GM21825 (cell line): ENCODE results near the gene DIMT1.

Source experiments
- ATAC-seq: cut with Tn5 transposase; IDR thresholded peaks from one replicate; pipeline ENCODE4 v1.9.1; 2021; ENCODE audit warnings: mild to moderate bottlenecking, moderate library complexity; ENCODE audit not compliant: unreplicated experiment

DIMT1 gene

DNA sequence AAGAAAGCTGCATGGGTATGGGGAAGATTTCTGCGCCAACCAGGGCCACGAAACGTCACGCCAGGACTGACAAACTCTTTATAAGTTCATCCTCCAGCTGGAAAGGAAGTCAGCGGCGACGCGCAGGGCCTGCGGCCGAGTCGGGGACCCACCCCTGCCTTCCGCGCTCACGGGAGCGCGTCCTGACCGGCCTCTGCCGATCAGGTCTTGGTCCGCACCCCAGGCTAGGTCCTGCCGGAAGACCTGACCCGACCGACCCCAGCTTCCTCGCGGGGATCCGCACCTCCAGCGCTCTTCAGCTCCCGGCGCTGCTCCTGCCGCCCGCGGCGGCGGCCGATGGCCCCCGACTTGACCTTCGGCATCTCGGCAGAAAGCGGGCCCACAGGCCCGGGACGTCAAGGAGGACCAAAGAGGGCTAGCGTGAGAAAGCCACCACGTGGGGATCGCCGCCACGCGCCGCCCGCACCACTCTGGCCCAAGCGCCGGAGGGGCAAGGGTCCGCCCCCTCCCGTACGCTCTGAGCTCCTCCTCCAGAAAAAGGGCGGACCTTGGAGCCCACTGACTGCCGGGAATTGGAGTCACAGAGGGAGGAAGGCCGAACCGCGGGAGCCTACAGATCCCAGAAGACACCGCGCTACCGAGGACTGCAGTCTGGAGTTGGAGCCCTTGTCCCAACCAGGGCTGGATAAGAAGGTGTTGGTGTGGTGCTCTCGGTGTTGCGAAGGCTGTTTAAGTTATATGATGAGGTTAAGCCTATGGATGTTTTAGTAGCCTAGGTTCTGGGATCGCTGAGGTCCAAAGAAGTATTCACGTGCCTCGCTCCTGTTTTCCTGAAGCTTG, at the start of gene DIMT1:
DIMT1 (minus strand) TSS at position 495 of the 840 bp plus-strand sequence; CDS start at position 362, 133 bp downstream.
- ATAC-seq = peak; percentile 98

DNA sequence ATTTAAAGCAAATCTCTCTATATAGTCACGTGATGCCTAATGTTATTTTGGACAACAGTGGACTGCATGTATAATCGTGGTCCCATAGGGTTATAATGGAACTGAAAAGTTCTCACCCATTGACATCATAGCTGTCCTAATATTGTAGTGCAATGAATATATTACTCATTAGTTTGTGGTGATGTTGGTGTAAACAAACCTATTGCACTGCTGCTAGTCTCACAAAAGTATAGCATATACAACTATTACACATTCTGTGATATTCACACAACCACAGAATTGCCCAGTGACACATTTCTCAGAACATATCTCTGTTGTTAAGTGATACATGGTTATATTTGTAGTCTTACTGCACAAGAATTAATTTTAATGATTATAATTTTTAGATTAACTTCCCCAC, 46.6 kb upstream of the DIMT1 start:
- no peak for ATAC-seq

- no peak for ATAC-seq
Measured at GRCh38 chr5:62448528-62448927, 44.8 kb upstream of the DIMT1 start.

- ATAC-seq = no peak
Measured at GRCh38 chr5:62432621-62433064, 28.9 kb upstream of the DIMT1 start.

DNA sequence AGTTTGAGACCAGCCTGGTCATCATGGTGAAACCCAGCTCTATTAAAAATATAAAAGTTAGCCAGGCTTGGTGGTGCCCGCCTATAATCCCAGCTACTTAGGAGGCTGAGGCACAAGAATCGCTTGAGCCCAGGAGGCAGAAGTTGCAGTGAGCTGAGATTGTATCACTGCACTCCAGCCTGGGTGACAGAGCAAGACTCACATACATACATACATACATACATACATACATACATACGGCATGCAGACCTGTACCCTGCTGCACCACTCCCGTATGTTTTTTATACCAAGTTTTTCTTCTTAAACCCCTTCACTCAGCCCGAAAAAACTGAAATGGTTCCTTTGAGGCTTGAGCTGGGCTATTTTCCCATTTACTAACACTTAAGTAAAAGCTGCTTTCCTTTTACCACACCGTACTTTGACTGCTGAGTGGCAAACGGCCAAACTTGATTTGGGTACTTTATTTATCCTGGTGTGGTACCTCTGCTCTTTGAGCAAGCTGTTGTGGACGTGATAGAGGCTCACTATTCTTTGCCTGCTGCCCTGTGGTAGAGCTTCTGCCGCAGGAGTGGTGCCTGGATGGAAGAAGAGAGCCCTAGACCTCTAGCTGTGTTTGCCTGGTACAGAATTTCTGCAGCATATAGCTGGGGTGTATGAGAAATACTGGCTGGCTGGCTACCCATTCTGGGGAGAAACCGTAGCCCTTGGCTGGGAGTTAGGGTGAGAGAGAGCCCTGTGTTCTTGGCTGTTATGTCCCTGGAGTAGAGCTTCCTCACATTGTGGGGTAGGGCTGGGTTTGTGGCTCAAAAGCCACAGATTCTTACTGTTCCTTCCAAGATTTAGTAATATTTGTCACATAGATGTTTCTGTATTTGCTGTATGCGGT, 28.3 kb upstream of the DIMT1 start:
- no peak for ATAC-seq

- no peak for ATAC-seq
Measured at GRCh38 chr5:62424763-62425162, 21.1 kb upstream of the DIMT1 start.

DNA sequence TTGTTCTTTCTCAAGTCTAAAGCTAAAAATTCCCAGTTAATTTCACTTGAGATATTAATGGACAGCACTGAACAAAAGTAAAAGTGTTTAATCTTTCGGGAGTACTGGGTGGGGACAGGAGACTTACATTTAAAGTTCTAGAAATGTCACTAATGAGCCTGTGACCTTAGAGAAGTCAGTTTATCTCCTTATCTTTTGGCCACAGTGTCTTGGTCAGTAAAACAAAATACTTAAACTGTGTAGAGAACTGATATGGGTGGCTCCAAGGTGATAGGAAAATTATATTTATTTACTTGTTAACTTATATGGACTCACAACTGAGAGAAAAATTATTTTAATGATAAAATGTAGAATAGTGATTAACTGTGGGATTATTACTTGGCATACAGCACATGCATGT, 17.7 kb upstream of the DIMT1 start:
- no peak for ATAC-seq

DNA sequence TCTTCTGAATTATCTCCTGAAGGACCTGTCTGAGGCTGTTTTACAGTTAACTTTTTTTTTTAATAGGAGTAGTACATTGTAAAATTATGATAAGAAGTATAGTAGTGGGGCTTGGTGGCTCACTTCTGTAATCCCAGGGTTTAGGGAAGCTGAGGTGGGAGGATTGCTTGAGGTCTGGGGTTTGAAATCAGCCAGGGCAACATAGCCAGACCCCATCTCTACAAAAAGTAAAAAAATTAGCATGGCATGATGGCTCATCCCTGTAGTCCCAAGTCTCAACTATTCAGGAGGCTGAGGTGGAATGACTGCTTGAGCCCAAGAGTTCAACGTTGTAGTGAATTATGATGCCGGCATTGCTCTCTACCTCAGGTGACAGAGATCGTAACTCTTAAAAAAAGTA, 15.9 kb upstream of the DIMT1 start:
- ATAC-seq = no peak

GRCh38 chr5:62418462-62419076, 14.9 kb upstream of the DIMT1 start:
- no peak for ATAC-seq

- ATAC-seq = no peak
Measured at GRCh38 chr5:62413711-62414110, 10.0 kb upstream of the DIMT1 start.

DNA sequence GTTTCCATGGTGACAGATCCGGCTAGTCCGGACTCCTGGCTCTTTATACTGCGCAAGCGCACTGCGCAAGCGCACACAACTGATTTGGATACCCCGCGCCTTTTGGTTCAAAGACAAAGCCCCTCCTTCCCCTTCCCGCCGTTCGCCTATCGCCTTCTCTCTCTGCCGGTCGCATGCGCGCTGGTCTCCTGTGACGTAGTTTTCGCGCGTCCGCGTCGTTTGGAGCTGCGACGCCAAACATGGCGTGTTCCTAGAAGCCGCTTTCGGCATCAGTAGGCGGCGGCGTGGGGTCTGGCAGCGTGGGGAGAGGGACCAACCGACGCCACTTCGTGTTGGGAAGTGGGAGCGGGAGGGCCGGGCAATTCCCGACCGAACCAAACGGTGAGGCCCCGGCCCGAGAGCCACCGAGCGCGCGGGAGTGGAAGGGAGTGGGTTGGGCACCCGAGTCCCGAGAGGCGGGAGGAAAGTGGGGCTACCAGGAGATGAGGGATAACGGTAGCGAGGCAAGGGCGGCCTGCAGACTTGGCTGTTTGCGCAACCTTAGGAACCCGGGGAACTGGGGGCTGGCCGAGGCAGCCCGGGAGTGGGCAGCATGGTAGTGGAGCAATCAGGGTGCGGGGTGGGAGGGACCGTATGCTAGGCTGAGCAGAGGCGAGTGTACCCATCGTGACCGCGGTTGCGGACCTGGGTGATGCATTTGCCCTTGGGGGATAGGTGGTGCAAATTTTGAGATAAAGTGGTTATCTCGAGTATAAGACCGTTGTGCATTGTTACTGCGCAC, 9.0 kb upstream of the DIMT1 start, which contains the start of gene IPO11:
IPO11 (plus strand) TSS at position 215 of the 781 bp plus-strand sequence. CDS start 24,517 bp downstream, outside the sequence.
- peak; percentile 95 for ATAC-seq

DNA sequence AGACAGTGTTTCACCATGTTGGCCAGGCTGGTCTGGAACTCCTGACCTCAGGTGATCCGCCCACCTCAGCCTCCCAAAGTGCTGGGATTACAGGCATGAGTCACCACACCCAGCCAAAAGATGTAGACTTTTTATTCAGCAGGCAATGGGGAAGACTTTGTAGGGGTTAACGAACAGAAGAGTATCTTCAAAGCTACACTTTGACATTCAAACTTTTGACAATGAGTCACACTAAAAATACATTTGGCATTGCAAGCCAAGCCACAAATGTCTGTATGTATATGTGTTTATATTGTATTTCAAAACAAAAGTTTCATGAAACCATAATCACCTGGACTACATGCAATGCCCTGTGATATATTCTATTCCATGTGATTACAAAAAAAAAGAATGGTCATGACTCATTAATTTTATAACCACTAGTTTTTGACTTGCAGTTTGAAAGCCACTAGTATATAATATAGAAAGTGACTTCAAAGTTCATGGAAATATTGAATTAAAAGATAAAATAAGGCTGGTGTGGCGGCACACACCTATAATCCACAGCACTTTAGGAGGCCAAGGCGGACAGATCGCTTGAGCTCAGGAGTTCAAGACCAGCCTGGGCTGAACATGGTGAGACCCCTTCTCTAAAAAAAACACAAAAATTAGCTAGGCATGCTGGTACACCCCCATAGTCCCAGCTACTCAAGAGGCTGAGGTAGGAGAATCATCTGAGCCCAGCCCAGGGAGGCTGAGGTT, 8.3 kb downstream of the DIMT1 start:
- no peak for ATAC-seq

DNA sequence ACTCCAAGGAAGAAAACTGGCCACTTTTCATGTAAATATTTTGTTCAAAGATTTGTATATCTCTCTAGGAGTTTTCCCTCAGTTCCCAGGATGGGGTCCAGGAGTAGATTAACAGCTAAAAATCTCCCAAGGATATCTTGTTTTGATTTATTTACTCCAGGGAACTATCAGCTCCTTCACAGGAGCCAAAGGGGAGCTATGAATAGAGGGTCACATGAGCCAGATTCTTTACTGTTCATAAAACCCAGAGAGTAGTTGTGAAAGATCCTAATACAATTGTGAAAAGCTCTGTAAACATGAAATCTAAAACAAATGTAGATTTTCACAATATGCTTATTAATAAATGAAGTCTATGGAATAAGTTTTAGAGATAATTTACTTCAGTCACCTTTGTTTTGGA, 16.9 kb downstream of the DIMT1 start:
- ATAC-seq = no peak

DNA sequence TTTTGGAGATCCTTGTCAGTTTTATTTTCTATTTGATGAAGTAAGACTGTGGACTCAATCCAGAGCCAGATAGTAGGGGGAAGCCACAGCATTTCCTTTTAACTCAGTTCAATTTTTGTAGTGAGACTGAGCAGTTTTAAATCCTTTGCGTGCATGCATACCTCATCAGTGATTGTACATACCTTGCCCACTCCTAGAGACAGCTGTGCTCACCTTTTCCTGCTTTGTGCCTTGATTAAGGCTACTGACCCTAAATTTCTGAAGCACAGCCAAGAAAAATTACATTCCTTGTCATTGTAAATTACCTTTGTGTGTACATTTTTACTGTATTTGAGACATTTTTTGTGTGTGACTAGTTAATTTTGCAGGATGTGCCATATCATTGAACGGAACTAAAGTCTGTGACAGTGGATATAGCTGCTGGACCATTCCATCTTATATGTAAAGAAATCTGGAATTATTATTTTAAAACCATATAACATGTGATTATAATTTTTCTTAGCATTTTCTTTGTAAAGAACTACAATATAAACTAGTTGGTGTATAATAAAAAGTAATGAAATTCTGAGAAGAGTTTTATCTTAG, 17.8 kb downstream of the DIMT1 start:
- no peak for ATAC-seq

DNA sequence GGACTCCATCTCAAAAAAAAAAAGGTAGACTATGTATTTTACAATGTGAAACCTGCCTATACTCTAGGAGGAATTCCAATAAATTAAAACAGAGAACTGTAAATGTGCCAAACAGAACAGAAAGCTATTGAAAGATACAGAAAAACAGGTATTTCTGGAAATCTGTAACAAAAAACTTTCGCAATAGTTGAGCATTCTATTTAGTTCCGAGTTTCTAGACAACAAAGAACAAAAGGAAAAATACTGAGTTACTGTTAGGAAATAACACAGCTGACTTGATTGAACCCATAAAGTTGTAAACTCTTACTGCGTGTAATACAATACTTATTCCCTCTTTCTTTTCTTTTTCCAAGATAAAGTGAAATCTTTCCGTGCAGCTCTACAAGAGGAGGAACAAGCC, 18.6 kb downstream of the DIMT1 start:
- no peak for ATAC-seq

- ATAC-seq = no peak
Measured at GRCh38 chr5:62376064-62376463, 27.6 kb downstream of the DIMT1 start.

DNA sequence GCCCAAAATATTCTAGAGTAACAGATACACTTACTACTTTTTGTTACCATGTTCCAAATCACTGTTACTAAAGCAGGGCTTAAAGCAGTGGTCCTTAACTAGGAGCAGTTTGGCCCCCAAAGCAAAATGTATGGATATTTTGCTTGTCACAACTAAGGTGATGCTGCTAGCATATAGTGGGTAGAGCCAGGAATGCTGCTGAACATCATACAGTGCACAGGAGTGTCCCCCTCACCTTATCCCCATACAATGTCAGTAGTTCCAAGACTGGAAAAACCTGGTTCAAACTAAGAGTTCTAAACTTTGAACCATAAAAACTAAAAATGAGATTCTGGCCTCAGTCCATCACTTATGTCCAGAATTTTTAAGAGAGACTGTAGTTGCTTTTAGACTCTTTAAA, 28.1 kb downstream of the DIMT1 start:
- ATAC-seq = no peak

DNA sequence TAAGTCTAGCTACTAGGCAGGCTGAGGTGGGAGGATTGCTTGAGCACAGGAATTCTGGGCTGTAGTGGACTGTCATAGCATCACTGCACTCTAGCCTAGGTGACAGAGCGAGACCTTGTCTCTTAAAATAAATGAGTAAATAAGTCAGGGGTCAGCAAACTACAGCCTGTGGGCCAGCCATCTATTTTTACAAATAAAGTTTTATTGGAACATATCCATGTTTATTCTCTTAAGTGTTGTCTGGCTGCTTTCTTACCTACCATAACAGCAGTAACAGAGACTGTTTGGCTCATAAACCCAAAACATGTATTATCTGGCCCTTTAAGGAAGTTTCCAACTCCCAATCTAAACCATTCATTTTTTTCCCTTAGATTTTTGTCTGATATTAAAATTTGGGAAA, 29.6 kb downstream of the DIMT1 start:
- no peak for ATAC-seq

DNA sequence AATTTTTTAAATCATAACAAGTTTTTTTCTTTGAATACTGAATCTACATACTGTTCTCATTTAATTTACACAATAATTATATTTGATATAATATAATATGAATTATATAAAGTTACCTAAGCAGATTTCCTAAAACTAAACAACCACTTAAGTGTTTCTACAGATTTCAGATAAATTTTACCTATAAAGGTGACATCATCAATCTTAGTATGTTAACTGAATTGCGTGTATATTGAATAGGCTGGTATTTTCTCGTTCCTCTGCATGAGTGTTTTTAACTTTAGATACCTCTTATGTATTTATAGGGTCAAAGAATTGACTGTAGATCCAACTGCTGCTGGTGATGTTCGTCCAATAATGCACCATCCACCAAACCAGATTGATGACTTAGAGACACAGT, 30.3 kb downstream of the DIMT1 start:
- ATAC-seq = no peak
